Raji (cell line): ENCODE measurements around the gene TENM4.

Experiments used
- POLR2A ChIP-seq: IDR thresholded peaks from 2 replicates; pipeline ENCODE4 v1.6.1; 2011; ENCODE audit warnings: low read depth, low read length, control low read depth; ENCODE audit not compliant: insufficient read depth

The TENM4 gene

GRCh38 chr11:78622666-78623065 is 818.2 kb downstream of the TENM4 start:
- no peak for TF ChIP-seq POLR2A

GRCh38 chr11:78620159-78620558 is 820.7 kb downstream of the TENM4 start:
- TF ChIP-seq POLR2A: no peak

GRCh38 chr11:78615724-78616123 is 825.1 kb downstream of the TENM4 start:
- TF ChIP-seq POLR2A: no peak

- no peak for TF ChIP-seq POLR2A
Measured at GRCh38 chr11:78613378-78613813, 827.4 kb downstream of the TENM4 start.

- no peak for TF ChIP-seq POLR2A
Measured at GRCh38 chr11:78612721-78613377, 828.0 kb downstream of the TENM4 start.

- no peak for TF ChIP-seq POLR2A
Measured at GRCh38 chr11:78607696-78608095, 833.1 kb downstream of the TENM4 start.

- TF ChIP-seq POLR2A: no peak
Measured at GRCh38 chr11:78606667-78607066, 834.2 kb downstream of the TENM4 start.

GRCh38 chr11:78605296-78605695 is 835.5 kb downstream of the TENM4 start:
- TF ChIP-seq POLR2A: no peak

GRCh38 chr11:78603792-78604191 is 837.0 kb downstream of the TENM4 start:
- no peak for TF ChIP-seq POLR2A
